Thoracic aorta (tissue), 2 donors: ENCODE results near the gene RIMBP2. TPM values are rescaled to one million over a fixed set of nuclear protein-coding genes. Genes with fewer than 3 reads are reported as not detected.

Source experiments
- ATAC-seq: fragments of 150-250 bp; one replicate; pipeline ENCODE4 v1.8.0; 2017; ENCODE audit warnings: low read depth; ENCODE audit not compliant: insufficient number of reproducible peaks, low FRiP score
- DNase-seq: peaks from one replicate; pipeline ENCODE4 v3.0.0-alpha.2; 2020; ENCODE audit warnings: low spot score
- H3K27ac ChIP-seq, 2 donors: fragments of 200-600 bp; sonication (generic); 1 replicate in 1 of 2; 2 replicates in 1 of 2; pipeline ENCODE4 v1.5.1; 2016; ENCODE audit warnings: mild to moderate bottlenecking in 2 of 2, moderate library complexity in 2 of 2
- H3K27me3 ChIP-seq: fragments of 200-600 bp; sonication (generic); replicated peaks from 2 replicates; pipeline ENCODE4 v1.6.0; 2016; ENCODE audit warnings: mild to moderate bottlenecking; ENCODE audit not compliant: insufficient read depth
- H3K36me3 ChIP-seq: fragments of 200-600 bp; sonication (generic); one replicate; pipeline ENCODE4 v1.5.1; 2016
- H3K4me1 ChIP-seq, 2 donors: fragments of 200-600 bp; sonication (generic); 1 replicate in 1 of 2; 2 replicates in 1 of 2; pipeline versions ENCODE4 v1.5.1 to v1.6.0; 2016; ENCODE audit warnings: low read depth in 2 of 2, mild to moderate bottlenecking in 1 of 2; ENCODE audit not compliant: control insufficient read depth in 1 of 2
- H3K4me3 ChIP-seq: fragments of 200-600 bp; sonication (generic); 2 replicates; pipeline ENCODE4 v1.5.1; 2016; ENCODE audit warnings: mild to moderate bottlenecking
- H3K9me3 ChIP-seq: fragments of 200-600 bp; sonication (generic); 2 replicates; pipeline ENCODE4 v1.5.1; 2016
- total RNA-seq, 2 donors: library from RNA; depleted of rRNA; stranded (reverse); fragments of >200 nt; gene quantifications; one replicate each; pipeline versions ENCODE4 v1.1.0 to v1.2.3, GENCODE V29; 2016
- TF ChIP-seq, protein P1 (sequence below): fragments of 200-600 bp; sonication (generic); IDR thresholded peaks from one replicate; pipeline ENCODE4 v1.5.1; 2019; ENCODE audit warnings: antibody characterized with exemption

The RIMBP2 gene
- total RNA-seq, 2 donors from 2014 or later: 0.54 to 0.92 TPM

DNA sequence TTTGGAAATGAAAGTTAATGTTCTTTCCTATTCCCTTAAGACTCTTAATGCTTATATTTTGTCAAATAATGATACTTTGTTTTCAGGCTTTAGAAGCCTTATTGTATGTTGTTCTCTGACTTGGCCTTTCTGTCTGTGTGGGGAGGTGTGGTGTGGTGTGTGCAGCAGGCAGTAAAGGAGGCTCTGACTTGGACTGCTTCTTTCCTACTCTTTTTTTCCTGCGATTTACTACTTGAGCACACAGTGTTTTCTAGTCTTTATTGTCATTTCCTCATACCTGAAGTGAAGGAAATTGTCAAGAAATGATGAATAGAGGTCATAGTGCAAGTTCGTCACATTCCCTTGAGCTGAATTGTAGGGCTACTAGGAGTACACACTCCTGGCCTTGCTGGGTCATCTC lies 351.5 kb downstream of the RIMBP2 start:
- no peaks in the 10 kb centered on the region for H3K4me1 ChIP-seq
- H3K27ac ChIP-seq: no peak overlapping the region
- DNase-seq (no peak), ATAC-seq (no peak)
- no peaks in the 10 kb centered on the region for H3K27me3 ChIP-seq
- TF ChIP-seq, protein P1, sequence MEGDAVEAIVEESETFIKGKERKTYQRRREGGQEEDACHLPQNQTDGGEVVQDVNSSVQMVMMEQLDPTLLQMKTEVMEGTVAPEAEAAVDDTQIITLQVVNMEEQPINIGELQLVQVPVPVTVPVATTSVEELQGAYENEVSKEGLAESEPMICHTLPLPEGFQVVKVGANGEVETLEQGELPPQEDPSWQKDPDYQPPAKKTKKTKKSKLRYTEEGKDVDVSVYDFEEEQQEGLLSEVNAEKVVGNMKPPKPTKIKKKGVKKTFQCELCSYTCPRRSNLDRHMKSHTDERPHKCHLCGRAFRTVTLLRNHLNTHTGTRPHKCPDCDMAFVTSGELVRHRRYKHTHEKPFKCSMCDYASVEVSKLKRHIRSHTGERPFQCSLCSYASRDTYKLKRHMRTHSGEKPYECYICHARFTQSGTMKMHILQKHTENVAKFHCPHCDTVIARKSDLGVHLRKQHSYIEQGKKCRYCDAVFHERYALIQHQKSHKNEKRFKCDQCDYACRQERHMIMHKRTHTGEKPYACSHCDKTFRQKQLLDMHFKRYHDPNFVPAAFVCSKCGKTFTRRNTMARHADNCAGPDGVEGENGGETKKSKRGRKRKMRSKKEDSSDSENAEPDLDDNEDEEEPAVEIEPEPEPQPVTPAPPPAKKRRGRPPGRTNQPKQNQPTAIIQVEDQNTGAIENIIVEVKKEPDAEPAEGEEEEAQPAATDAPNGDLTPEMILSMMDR: no peak
- H3K36me3 ChIP-seq: no peaks in the 10 kb centered on the region
- no peak overlapping the region for H3K4me3 ChIP-seq
- H3K9me3 ChIP-seq: no peaks in the 10 kb centered on the region

DNA sequence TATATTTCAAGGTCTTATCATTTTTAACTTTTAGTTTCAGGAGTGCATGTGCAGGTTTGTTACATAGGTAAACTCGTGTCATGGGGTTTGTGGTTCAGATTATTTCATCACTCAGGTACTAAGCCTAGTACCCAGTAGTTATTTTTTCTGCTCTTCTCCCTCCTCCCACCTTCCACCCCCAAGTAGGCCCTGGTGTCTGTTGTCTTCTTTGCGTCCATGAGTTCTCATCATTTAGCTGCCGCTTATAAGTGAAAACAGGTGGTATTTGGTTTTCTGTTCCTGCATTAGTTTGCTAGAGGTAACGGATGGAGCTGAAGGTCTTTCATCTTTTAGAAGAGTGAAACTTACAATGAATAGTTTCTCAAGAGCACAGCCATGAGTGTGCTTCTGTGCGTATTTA lies 354.0 kb downstream of the RIMBP2 start:
- no peak overlapping the region for H3K4me3 ChIP-seq
- no peaks in the 10 kb centered on the region for H3K27me3 ChIP-seq
- DNase-seq: no peak
- no peaks in the 10 kb centered on the region for H3K36me3 ChIP-seq
- H3K27ac ChIP-seq: no peak overlapping the region
- TF ChIP-seq, protein P1: no peak
- H3K9me3 ChIP-seq: no peaks in the 10 kb centered on the region
- no peaks in the 10 kb centered on the region for H3K4me1 ChIP-seq
- ATAC-seq: no peak

DNA sequence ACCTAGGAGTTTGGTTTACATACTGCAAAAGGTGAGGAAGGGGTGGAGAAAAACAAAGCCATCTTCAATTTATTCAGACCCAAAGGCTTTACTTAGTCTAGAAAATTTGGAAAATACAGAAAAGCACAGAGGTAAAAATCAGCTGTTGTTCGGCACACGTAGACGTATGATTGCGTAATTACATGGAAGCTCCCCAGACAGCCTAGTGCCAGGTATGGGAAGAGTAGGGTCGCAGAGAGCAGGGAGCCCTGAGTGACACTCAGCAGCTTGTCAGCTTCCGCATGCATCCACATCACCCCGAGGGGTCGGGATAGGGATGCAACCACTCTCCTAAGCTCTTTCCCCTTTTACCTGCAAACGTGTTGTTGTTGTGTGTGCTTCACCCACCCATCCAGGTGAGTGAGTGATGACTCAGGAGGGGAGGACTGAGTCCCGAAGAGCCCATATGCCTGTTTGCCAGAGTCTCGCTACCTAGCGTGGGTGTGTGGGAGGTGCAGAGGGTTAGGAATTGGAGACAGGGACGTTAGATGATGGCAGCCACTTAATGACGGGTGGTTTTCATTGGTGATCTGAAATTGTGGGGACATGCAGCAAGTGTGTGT lies 358.3 kb downstream of the RIMBP2 start:
- Histone ChIP-seq H3K4me3 (no peak overlapping the region), H3K27ac (no peak overlapping the region), H3K36me3 (no peaks in the 10 kb centered on the region), H3K4me1 (no peaks in the 10 kb centered on the region), H3K27me3 (no peaks in the 10 kb centered on the region), H3K9me3 (no peaks in the 10 kb centered on the region)
- no peak for DNase-seq
- TF ChIP-seq, protein P1: no peak
- no peak for ATAC-seq

DNA sequence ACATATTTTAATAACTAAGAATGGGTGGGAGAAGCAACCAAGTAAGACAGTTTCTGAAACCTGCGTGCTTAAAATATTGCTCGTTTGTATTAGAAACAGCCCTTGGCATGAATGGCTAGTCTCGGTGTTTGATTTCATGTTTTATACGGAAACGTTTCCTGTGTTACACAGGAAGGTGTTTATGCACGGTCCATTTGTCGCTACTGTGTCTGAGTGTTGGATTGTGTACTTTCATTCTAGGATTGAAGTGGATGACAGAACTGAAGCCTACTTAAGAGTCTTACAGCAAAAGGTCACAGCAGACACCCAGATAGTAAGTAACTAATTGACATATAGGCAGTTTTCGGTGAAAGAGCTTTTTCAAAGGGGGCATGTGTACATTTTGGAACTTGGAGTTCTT lies 358.9 kb downstream of the RIMBP2 start:
- Histone ChIP-seq H3K36me3 (no peaks in the 10 kb centered on the region), H3K4me3 (no peak overlapping the region), H3K27me3 (no peaks in the 10 kb centered on the region), H3K9me3 (no peaks in the 10 kb centered on the region), H3K27ac (no peak overlapping the region), H3K4me1 (no peaks in the 10 kb centered on the region)
- no peak for ATAC-seq
- TF ChIP-seq, protein P1: no peak
- DNase-seq: no peak

DNA sequence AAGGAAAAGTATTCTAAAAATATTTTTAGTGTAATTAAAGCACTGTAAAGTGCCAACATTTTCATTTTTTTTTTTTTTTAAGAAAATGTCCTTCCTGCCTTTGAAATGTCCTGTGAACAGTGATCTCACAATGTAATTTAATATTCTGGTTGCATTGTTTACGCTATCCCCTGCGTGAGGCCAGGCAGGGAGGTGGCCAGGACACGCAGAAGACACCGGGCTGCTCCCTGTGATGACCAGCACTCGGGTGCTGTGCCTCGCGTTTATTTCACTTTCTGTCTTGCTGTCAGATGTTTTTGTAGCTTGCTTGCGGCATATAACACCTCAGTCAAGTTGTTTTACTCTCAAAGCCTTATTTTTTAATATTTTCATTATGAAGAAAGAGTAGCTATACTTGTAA lies 359.9 kb downstream of the RIMBP2 start:
- no peak for ATAC-seq
- TF ChIP-seq, protein P1: no peak
- no peaks in the 10 kb centered on the region for H3K36me3 ChIP-seq
- H3K4me3 ChIP-seq: no peak overlapping the region
- no peaks in the 10 kb centered on the region for H3K4me1 ChIP-seq
- no peaks in the 10 kb centered on the region for H3K9me3 ChIP-seq
- no peak overlapping the region for H3K27ac ChIP-seq
- no peak for DNase-seq
- H3K27me3 ChIP-seq: no peaks in the 10 kb centered on the region
